Measurements from ENCODE around the gene SESTD1.

SESTD1 gene

GRCh38 chr2:179193759-179194394 lies 70.8 kb downstream of the SESTD1 start:
- H3K9me3 Mint-ChIP-seq = peaks cover 14 to 27% of the 10 kb centered on the region in 2 donors
- ATAC-seq = no peak

GRCh38 chr2:179191110-179191509 lies 73.5 kb downstream of the SESTD1 start:
- Mint-ChIP-seq H3K27me3 (no peaks in the 10 kb centered on the region), H3K27ac (no peak overlapping the region), H3K9me3 (peaks cover 5 to 38% of the 10 kb centered on the region in 2 donors), H3K4me1 (no peaks in the 10 kb centered on the region), H3K4me3 (no peak overlapping the region)
- no peak for DNase-seq
- no peak for ATAC-seq

More at GRCh38 chr2:179193759-179194394, 70.8 kb downstream of the SESTD1 start:
- no peaks in the 10 kb centered on the region for H3K27me3 Mint-ChIP-seq
- H3K27ac Mint-ChIP-seq = no peak overlapping the region
- no peaks in the 10 kb centered on the region for H3K4me1 Mint-ChIP-seq
- H3K4me3 Mint-ChIP-seq = no peak overlapping the region
- no peak for DNase-seq

- Mint-ChIP-seq H3K4me1 (no peaks in the 10 kb centered on the region), H3K27me3 (no peaks in the 10 kb centered on the region), H3K27ac (no peak overlapping the region), H3K9me3 (peaks cover 0 to 27% of the 10 kb centered on the region in 2 donors), H3K4me3 (no peak overlapping the region)
- no peak for ATAC-seq
- DNase-seq = no peak
Measured at GRCh38 chr2:179186126-179186525, 78.5 kb downstream of the SESTD1 start.

- Mint-ChIP-seq H3K4me3 (no peak overlapping the region), H3K4me1 (no peaks in the 10 kb centered on the region), H3K9me3 (peaks cover 0 to 18% of the 10 kb centered on the region in 2 donors), H3K27ac (no peak overlapping the region), H3K27me3 (no peaks in the 10 kb centered on the region)
- no peak for ATAC-seq
- no peak for DNase-seq
Measured at GRCh38 chr2:179184610-179185009, 80.0 kb downstream of the SESTD1 start.

GRCh38 chr2:179181002-179181401 lies 83.6 kb downstream of the SESTD1 start:
- H3K27ac Mint-ChIP-seq = peak overlapping the region in 1 of 2 donors; percentile 84

GRCh38 chr2:179180242-179180641 lies 84.4 kb downstream of the SESTD1 start:
- Mint-ChIP-seq H3K4me1 (no peaks in the 10 kb centered on the region), H3K27me3 (no peaks in the 10 kb centered on the region), H3K9me3 (no peaks in the 10 kb centered on the region), H3K4me3 (no peak overlapping the region), H3K27ac (no peak overlapping the region)
- ATAC-seq (no peak), DNase-seq (no peak)

More at GRCh38 chr2:179181002-179181401, 83.6 kb downstream of the SESTD1 start:
- DNase-seq (no peak), ATAC-seq (no peak)
- Mint-ChIP-seq H3K4me3 (no peak overlapping the region), H3K27me3 (no peaks in the 10 kb centered on the region), H3K9me3 (no peaks in the 10 kb centered on the region), H3K4me1 (no peaks in the 10 kb centered on the region)

- no peak overlapping the region for H3K4me3 Mint-ChIP-seq
- no peak for DNase-seq
- no peaks in the 10 kb centered on the region for H3K4me1 Mint-ChIP-seq
- no peak for ATAC-seq
- no peaks in the 10 kb centered on the region for H3K27me3 Mint-ChIP-seq
- H3K27ac Mint-ChIP-seq = no peak overlapping the region
- H3K9me3 Mint-ChIP-seq = no peaks in the 10 kb centered on the region
Measured at GRCh38 chr2:179179719-179180118, 84.9 kb downstream of the SESTD1 start.

- no peaks in the 10 kb centered on the region for H3K9me3 Mint-ChIP-seq
- H3K4me1 Mint-ChIP-seq = no peaks in the 10 kb centered on the region
- no peak overlapping the region for H3K4me3 Mint-ChIP-seq
- no peak for ATAC-seq
- H3K27me3 Mint-ChIP-seq = no peaks in the 10 kb centered on the region
- H3K27ac Mint-ChIP-seq = no peak overlapping the region
- no peak for DNase-seq
Measured at GRCh38 chr2:179177694-179178093, 86.9 kb downstream of the SESTD1 start.

- Mint-ChIP-seq H3K27me3 (no peaks in the 10 kb centered on the region), H3K4me1 (no peaks in the 10 kb centered on the region), H3K9me3 (no peaks in the 10 kb centered on the region), H3K4me3 (no peak overlapping the region), H3K27ac (no peak overlapping the region)
- DNase-seq = no peak
- no peak for ATAC-seq
Measured at GRCh38 chr2:179174240-179174639, 90.4 kb downstream of the SESTD1 start.

GRCh38 chr2:179172894-179173293 lies 91.7 kb downstream of the SESTD1 start:
- Mint-ChIP-seq H3K27ac (no peak overlapping the region), H3K4me1 (no peaks in the 10 kb centered on the region), H3K27me3 (no peaks in the 10 kb centered on the region), H3K4me3 (no peak overlapping the region), H3K9me3 (no peaks in the 10 kb centered on the region)
- ATAC-seq (no peak), DNase-seq (no peak)

GRCh38 chr2:179171371-179171770 lies 93.3 kb downstream of the SESTD1 start:
- no peak for DNase-seq
- no peak for ATAC-seq
- no peak overlapping the region for H3K4me3 Mint-ChIP-seq
- peaks cover 0 to under 1% of the 10 kb centered on the region in 2 donors for H3K9me3 Mint-ChIP-seq
- H3K27me3 Mint-ChIP-seq = no peaks in the 10 kb centered on the region
- no peaks in the 10 kb centered on the region for H3K4me1 Mint-ChIP-seq
- no peak overlapping the region for H3K27ac Mint-ChIP-seq

GRCh38 chr2:179170901-179171300 lies 93.7 kb downstream of the SESTD1 start:
- H3K4me1 Mint-ChIP-seq = no peaks in the 10 kb centered on the region
- no peaks in the 10 kb centered on the region for H3K27me3 Mint-ChIP-seq
- no peak overlapping the region for H3K4me3 Mint-ChIP-seq
- H3K9me3 Mint-ChIP-seq = peaks cover 0 to 5% of the 10 kb centered on the region in 2 donors
- no peak for DNase-seq
- no peak for ATAC-seq
- no peak overlapping the region for H3K27ac Mint-ChIP-seq

GRCh38 chr2:179165356-179166000 lies 99.2 kb downstream of the SESTD1 start:
- Mint-ChIP-seq H3K9me3 (peaks cover 0 to 9% of the 10 kb centered on the region in 2 donors), H3K4me3 (no peak overlapping the region), H3K27me3 (no peaks in the 10 kb centered on the region), H3K4me1 (no peaks in the 10 kb centered on the region), H3K27ac (no peak overlapping the region)
- no peak for DNase-seq
- ATAC-seq = no peak

GRCh38 chr2:179141206-179141605 lies 123.4 kb downstream of the SESTD1 start:
- no peaks in the 10 kb centered on the region for H3K27me3 Mint-ChIP-seq
- H3K4me3 Mint-ChIP-seq = no peak overlapping the region
- no peak for ATAC-seq

GRCh38 chr2:179140571-179140970 lies 124.1 kb downstream of the SESTD1 start:
- H3K27ac Mint-ChIP-seq = no peak overlapping the region
- H3K4me3 Mint-ChIP-seq = no peak overlapping the region
- no peak for DNase-seq
- ATAC-seq = no peak
- no peaks in the 10 kb centered on the region for H3K27me3 Mint-ChIP-seq
- no peaks in the 10 kb centered on the region for H3K9me3 Mint-ChIP-seq
- H3K4me1 Mint-ChIP-seq = no peaks in the 10 kb centered on the region

More at GRCh38 chr2:179141206-179141605, 123.4 kb downstream of the SESTD1 start:
- Mint-ChIP-seq H3K27ac (no peak overlapping the region), H3K4me1 (no peaks in the 10 kb centered on the region), H3K9me3 (no peaks in the 10 kb centered on the region)
- no peak for DNase-seq

- H3K4me3 Mint-ChIP-seq = no peak overlapping the region
- H3K4me1 Mint-ChIP-seq = no peaks in the 10 kb centered on the region
- no peak overlapping the region for H3K27ac Mint-ChIP-seq
- DNase-seq (peak in 1 of 2 donors; percentile 11), ATAC-seq (peak; percentile 63)
- no peaks in the 10 kb centered on the region for H3K27me3 Mint-ChIP-seq
- no peaks in the 10 kb centered on the region for H3K9me3 Mint-ChIP-seq
Measured at GRCh38 chr2:179139506-179139905, 125.1 kb downstream of the SESTD1 start.

Data from stimulated activated naive CD8-positive, alpha-beta T cell treated with anti-CD3 and anti-CD28 coated beads, Interleukin-15, amount 100 ng/mL, for 72 hours (primary cell).